GM21381 (cell line): ENCODE data around the gene LRCH3.

Experiments used
- ATAC-seq: cut with Tn5 transposase; IDR thresholded peaks from one replicate; pipeline ENCODE4 v1.9.1; 2021; ENCODE audit warnings: mild to moderate bottlenecking, moderate library complexity; ENCODE audit not compliant: unreplicated experiment

LRCH3 gene

GRCh38 chr3:197833930-197834715, 43.1 kb downstream of the LRCH3 start:
- no peak for ATAC-seq

GRCh38 chr3:197835509-197835908, 44.5 kb downstream of the LRCH3 start:
- no peak for ATAC-seq

GRCh38 chr3:197836244-197836643, 45.2 kb downstream of the LRCH3 start:
- ATAC-seq, result no peak

GRCh38 chr3:197837282-197837681, 46.2 kb downstream of the LRCH3 start:
- no peak for ATAC-seq

- no peak for ATAC-seq
Measured at GRCh38 chr3:197841789-197842188, 50.7 kb downstream of the LRCH3 start.

GRCh38 chr3:197846491-197846890, 55.4 kb downstream of the LRCH3 start:
- no peak for ATAC-seq

- ATAC-seq, result peak; percentile 93
Measured at GRCh38 chr3:197847866-197848401, 56.9 kb downstream of the LRCH3 start.

- ATAC-seq, result no peak
Measured at GRCh38 chr3:197854596-197855343, 63.7 kb downstream of the LRCH3 start.

- no peak for ATAC-seq
Measured at GRCh38 chr3:197855571-197855970, 64.5 kb downstream of the LRCH3 start.

- no peak for ATAC-seq
Measured at GRCh38 chr3:197856199-197856816, 65.3 kb downstream of the LRCH3 start.

GRCh38 chr3:197858133-197858532, 67.1 kb downstream of the LRCH3 start:
- no peak for ATAC-seq

GRCh38 chr3:197858598-197858997, 67.5 kb downstream of the LRCH3 start:
- no peak for ATAC-seq

GRCh38 chr3:197866035-197866434, 75.0 kb downstream of the LRCH3 start:
- no peak for ATAC-seq

GRCh38 chr3:197873329-197873728, 82.3 kb downstream of the LRCH3 start:
- ATAC-seq, result no peak

GRCh38 chr3:197874064-197874463, 83.0 kb downstream of the LRCH3 start:
- ATAC-seq, result no peak

GRCh38 chr3:197874653-197875052, 83.6 kb downstream of the LRCH3 start:
- ATAC-seq, result no peak

- no peak for ATAC-seq
Measured at GRCh38 chr3:197877902-197878301, 86.8 kb downstream of the LRCH3 start.

GRCh38 chr3:197878427-197878826, 87.4 kb downstream of the LRCH3 start:
- peak; percentile 61 for ATAC-seq

- ATAC-seq, result no peak
Measured at GRCh38 chr3:197880491-197881269, 89.6 kb downstream of the LRCH3 start.

GRCh38 chr3:197881270-197881969, 90.4 kb downstream of the LRCH3 start:
- no peak for ATAC-seq
